ENCODE data around the gene LEPROT.

- TF ChIP-seq EZH2 (IDR thresholded peaks at IDR 0.05; ENCODE audit: low read depth, unreplicated experiment), result no peak
- TF ChIP-seq POLR2AphosphoS5 (IDR thresholded peaks at IDR 0.05; ENCODE audit: low read depth), result no peak
These were observed 3.6 kb downstream of the LEPROT start for GRCh38 chr1:65423884-65424572.
